ENCODE results near the gene UBXN4.
"Not testable (repeated sequence)": the region's sequence is repeated elsewhere in the genome, so short reads cannot be mapped to it uniquely, and the experiment has no call there.

UBXN4 gene, protein sequence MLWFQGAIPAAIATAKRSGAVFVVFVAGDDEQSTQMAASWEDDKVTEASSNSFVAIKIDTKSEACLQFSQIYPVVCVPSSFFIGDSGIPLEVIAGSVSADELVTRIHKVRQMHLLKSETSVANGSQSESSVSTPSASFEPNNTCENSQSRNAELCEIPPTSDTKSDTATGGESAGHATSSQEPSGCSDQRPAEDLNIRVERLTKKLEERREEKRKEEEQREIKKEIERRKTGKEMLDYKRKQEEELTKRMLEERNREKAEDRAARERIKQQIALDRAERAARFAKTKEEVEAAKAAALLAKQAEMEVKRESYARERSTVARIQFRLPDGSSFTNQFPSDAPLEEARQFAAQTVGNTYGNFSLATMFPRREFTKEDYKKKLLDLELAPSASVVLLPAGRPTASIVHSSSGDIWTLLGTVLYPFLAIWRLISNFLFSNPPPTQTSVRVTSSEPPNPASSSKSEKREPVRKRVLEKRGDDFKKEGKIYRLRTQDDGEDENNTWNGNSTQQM

DNA sequence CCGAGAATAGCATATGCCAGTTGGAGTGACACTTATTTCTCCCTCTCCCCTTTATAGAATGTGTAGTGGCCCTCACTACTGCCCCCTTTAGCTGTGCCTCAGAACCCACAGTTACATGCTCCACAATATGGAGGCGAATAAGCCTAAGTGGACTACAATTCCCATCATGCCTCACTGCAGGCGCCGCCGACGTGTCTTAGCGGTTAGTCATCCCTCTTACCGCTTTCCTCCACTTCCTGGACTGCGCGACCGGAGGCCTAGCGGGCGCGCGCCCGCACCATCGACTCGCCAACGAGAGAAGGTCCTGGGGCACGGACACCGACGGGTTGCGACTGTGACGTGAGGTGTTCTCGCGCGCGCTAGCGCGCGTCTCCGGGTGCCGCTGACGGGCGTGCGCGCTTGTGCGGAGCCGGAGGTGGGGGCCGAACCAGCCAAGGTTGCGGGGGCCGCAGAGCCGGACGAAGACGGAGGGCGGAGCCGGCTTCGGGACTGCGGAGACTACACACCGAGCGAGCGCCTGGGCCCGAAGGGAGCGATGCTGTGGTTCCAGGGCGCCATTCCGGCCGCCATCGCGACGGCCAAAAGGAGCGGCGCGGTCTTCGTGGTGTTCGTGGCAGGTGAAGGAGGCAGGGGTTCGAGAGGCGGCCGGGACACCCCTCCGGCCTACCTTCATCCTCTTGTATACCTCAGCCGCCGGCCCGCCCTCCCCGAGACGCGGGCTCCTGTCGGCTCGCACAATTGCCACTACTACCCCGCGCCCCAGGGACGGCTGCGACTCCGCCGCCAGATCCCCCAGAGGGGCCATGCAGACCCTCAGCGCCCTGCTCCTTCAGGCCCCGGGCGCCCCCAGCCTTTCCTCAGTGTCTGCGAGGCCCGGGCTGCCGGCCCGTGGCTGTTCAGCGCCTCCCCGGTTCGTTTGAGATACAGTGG lies at the start of gene UBXN4:
Gene UBXN4 (plus strand): TSS at position 461 of the 930 bp plus-strand sequence. CDS start 75 bp downstream, at position 536.
- DNase-seq: peak; percentile 98

DNA sequence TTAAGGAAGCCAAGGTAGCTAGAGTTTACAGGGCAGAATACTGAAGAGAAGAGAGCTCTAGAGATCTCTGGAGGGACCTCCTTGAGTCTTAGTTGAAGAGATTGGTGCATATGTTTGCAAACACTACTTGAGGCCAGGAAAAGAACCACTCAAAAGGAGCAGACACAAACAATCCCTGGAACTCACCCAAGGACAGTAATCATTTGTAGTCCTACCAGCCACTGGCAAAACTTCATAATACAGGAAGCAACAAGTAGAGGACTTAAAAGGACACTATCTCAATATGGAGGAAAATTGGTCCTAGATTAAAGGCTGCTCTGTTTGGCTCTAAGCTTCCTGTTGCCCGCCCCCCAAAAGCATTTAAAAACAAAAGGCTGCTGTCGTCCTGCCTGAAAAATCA lies 46.9 kb upstream of the UBXN4 start:
- no peak for DNase-seq

DNA sequence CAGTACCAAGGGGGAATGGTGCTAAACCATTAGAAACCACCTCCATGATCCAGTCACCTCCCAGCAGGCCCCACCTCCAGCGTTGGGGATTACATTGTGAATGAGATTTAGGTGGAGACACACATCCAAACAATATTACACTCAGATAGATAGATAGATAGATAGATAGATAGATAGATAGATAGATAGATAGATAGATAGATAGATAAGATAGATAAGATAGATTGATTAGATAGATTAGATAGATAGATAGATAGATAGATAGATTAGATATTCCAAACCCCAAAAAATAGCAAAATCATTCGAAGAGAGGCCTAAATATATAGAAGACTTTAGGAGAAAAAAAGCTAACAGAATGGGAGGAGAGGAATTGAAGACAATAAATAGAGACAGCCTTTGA lies 42.8 kb upstream of the UBXN4 start:
- no peak for DNase-seq

DNA sequence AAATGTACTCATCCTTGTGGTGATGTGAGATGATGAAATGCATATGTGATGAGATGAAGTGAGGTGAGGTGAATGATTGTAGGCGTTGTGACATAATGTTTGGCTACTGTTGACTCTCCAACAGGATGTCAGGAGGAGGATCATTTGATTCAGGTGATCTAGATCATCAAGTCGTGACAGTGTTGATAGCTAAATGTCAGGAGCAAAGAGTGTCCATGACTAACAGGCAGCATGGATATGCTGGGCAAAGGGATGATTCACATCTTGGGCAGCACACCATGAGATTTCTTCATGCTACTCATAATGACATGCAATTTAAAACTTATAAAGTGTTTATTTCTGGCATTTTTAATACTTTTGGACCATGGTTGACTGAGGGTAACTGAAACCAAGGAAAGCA lies 40.2 kb upstream of the UBXN4 start:
- DNase-seq: no peak

DNA sequence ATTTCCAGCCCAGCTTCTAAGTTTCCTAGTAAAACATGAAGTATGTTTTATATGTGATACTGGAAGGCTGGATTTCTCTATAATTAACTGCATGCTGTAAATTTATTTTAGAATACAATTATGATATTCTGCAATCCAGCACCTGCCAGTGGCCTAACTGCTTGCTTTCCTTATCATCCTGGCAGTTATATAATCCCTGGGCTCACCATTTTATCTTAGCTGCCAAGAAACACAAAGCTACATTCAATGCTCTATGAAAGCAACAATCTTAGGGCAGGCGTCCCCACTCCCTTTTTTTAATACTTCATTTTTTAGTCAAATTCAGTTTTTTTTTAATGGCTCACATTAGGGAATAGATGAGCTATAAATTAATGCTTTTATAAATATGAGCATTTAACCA lies 38.4 kb upstream of the UBXN4 start:
- DNase-seq: no peak

DNA sequence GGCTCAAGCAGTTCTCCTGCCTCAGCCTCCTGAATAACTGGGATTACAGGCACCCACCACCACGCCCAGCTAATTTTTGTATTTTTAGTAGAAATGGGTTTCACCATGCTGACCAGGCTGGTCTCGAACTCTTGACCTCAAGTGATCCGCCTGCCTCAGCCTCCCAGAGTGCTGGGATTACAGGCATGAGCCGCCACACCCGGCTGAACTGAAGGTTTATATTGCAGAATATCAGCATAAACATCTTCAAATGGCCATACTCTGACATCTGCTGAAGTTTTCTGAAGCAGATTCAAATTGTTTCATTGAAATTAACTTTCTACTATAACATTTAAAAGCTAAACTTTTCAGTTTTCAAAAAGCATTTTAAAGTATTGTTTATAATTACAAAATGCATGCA lies 37.6 kb upstream of the UBXN4 start:
- not testable (repeated sequence) for DNase-seq

DNA sequence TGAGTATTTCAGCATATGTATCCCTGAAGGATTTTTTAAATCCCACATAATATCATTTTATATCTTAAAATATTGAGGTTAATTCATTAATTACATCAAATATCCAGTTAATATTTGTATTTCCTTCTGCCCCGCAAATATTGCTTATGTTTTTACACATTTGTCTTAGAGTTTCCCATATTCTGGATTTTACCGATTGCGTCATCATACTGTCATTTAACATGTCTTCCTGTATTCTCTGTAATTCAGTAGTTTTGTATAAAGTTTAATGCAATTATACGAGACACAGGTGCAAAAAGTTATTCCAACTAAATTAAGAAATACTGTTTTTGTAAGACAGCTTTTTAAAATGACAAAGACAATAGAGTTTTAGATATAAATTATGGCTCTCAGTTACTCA lies 33.5 kb upstream of the UBXN4 start:
- no peak for DNase-seq

DNA sequence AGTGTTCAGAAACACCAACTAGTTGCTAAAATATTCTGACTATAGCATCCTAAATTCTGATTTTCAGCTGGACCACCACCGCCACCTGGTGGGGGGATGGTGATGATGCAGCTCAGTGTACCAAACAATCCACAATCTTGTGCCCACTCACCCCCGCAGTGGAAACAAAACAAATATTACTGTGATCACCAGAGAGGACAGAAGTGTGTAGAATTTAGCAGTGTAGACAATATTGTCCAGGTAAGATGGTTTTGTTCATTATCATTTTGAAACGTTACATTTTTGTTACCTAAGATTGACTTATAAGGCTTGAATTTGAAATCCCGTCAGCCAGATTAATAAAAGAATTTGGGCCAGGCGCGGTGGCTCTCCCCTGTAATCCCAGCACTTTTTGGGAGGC lies 31.7 kb upstream of the UBXN4 start:
- DNase-seq: peak; percentile 58 to 71

DNA sequence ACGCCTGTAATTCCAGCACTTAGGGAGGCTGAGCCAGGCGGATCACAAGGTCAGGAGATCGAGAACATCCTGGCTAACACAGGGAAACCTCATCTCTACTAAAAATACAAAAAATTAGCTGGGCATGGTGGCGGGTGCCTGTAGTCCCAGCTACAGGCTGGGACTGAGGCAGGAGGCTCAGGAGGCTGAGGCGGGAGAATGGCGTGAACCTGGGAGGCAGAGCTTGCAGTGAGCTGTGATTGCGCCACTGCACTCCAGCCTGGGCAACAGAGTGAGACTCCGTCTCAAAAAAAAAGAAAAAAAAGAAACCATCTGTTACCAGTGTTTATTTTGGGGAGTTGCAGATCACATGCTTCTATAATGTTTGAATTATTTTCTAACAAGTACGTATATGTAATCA lies 26.6 kb upstream of the UBXN4 start:
- not testable (repeated sequence) for DNase-seq

DNA sequence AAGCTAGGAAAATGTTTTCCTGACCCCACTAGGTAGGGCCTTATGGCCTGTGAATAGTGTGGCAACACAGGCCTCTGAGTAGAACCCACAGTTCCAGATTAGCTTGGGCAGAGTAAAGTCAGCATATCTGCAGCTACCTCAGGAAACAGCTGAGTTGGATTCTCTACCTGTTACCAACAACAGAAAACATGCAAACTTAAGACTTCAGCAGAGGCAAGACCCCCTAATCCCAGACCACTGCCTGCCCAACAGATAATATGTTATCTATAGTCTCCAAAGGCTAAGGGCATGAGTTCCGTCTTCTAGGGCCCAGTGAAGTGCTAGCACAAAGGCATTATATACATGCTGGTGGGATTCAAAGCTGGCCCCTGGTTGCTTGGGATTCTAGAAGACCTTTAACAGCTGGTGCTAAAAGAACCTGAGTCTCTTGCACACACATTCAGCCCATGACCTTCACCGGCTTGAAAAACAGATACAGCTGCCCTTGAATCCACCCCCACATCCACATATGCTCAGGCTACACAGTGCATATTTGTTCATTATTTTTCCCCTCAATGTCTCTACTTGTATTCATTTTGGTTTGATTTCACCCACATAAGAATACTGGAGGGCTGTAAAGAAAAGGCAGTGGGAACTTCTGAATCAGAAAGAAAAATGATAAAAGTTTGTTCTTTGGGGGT lies 13.5 kb upstream of the UBXN4 start:
- no peak for DNase-seq

DNA sequence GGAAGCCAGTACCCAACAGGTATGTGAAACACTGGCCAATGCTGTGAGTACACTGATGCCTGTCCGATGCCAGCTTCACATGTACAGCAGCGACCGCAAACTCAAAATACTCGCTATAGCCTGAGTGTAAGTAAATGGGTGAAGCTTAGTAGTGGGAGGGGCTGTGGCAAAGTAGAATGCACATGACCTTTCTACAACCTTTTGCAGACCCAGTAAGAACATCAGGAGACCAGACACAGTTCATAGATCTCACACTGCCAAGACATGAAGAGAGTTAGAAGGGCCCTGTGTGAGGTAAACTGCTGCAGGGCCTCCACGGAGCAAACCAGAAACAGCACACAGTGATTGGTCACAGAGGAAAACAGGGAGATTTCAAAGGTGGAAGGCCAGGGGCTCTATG lies 9.1 kb upstream of the UBXN4 start:
- DNase-seq: no peak

DNA sequence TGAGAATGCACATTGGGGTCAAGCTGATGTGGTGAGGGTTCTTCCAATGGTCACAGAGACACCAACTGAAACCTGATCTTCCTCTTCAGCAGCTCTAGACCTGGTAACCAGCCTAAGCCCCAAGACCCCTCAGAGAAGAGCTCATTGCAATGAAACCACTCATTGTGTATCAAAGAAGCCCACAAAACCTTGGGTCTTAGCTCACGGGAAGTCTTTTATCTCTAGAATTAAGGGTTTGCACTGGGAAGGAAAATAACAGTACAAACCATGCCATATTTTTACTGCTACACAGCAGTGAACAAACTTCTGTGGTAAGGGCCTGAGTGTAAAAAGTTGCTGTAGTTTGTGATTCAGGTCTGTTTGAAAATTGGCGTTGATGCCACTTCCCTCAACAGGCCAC lies 8.6 kb upstream of the UBXN4 start:
- DNase-seq: no peak

DNA sequence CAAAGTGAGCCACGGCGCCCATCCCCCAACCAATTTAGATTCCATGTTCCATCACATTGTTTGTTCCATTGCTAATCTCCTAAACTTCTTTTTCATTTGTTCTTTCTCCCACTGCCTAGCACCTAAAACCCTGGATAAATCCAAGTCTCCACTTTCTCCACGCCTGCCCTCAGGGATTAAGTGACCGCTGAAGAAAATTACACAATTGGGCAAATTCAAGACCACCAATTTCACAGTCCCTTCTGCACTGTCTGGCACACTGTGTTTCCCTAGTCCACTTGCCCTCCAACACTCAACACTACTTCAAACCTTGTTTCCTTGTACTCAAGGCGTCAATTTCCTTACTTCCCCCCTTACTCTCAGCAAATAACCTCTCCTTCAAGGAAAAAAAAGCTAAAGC lies 5.1 kb upstream of the UBXN4 start:
- no peak for DNase-seq

DNA sequence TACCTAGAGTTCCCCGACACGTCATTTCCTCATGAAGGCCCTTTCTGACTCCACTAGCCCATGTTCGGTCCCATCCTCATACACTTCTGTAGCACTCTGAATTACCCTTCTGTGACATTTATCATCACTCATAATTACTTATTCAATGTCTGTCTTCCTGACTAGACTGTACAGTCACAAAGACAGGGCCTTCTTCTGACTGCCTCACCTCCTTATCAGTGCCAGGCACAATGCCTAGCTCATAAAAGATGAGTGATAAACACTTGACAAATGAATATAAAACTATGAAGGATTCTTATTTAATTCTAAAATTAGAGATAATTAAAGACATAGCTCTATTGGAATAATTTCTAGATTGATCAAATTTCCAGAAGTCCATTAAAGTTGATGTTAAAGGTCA lies 1.4 kb upstream of the UBXN4 start:
- no peak for DNase-seq

DNA sequence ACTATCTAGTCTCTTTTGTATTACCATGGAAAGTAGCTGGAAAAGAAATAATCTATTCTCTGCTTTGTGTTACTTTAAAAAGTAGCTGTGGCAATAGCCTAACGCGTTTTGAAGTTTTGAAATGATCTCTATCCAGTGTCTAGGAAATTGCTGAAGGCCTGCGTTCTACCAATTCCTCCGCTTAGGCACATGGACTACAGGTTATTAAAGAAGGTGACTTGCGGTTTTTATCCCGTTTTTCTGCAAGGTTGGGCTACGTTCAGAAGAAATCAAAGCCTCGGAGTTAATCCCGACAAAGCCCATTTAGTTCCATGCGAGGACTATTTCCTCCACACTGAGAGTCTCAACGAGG lies 636 bp upstream of the UBXN4 start:
- DNase-seq: no peak

DNA sequence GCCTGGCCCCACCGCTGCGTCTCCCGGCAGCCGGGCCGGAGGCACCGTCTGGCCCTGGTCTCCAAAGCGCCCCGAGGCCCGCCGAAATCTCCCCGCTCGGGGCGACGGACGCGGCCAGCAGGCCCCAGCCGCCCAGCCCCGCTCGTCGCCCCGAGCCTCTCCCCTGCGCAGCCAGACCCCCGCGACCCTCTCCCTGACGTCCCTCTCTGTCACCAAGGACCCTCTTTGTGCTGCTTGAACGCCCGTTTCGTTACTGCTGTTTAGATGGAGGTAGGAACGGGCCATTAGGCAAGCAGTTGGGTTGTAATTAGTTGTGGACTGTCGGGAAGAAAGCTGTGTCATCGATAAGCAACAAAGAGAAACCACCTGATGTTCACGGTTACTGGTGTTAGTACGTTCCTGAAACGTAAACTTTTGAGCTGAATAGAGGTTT lies 686 bp downstream of the UBXN4 start:
- DNase-seq: peak; percentile 36 to 69

DNA sequence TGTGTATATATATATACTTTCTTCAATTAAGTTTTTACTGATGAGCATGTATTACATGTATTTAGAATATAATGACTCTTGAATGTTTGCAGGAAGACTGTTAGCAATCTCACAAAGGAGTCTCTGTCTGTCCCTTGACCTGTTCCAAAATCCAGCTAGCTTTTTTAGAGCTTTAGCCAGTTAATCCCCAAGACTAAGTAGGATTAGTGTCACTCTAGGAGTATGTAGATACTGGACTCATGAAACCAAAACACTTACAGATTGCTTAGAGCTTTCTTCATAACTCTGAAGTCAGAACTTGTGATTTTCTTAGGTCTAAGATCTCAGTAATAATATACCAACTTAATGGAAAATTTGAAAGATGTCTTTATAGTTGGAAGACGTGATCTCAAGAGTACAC lies 2.2 kb downstream of the UBXN4 start:
- DNase-seq: no peak

DNA sequence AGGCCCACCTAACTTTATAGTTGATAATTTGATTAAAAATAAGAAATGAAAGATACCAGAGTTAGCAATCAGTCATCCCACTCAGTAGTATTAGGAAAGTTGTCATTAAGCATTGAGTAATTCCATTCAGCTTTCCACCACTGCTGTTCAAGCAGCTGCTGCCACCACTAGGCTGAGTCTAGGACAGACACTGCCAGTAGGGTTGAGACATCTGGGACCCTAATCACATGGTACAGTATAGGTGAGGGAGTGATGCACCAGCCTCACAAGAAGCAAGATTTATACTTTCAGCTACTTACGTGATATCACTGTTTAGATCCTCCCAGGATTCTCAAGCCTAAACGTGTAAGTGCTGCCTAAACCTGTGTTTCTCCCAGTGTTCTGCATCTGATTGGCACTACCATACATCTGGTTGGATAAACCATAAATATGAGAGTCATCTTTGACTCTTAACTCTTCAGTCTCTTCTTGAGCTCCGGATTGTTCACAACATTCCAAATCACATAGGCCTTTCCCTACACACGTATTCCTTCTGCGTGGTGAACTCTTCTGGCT lies 3.2 kb downstream of the UBXN4 start:
- peak; percentile 10 to 43 for DNase-seq

DNA sequence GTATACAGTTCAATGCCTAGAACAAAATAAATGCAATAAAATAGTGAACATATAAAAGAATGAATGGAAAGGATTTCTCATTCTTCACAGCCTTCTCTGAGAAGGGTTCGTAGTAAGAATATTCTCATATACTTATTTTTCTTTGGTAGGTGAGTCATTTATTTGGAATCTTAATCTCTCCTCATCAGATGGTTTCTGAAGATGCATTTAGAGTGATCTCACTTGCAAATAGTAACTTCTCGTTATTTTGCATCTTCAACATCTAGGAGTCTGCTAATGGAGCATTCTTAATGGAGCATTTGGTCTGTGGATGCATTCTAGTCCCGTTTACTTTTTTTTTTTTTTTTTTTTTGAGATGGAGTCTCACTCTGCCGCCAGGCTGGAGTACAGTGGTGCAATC lies 3.9 kb downstream of the UBXN4 start:
- DNase-seq: no peak

DNA sequence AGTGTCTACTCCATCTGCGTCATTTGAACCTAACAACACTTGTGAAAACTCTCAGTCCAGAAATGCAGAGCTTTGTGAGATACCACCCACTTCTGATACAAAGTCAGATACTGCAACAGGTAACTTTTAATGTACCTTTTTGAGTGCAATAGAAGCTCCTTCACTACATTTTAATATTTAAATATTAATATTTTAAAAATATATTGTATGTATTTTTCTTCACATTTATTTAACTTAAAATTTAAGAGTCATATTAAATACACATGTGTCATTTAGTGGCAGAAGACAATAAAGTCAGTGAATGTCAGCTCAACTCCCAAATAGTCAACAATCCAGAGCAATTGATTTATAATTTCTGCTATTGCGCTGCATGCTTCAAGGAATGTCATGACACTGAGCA lies 13.9 kb downstream of the UBXN4 start:
- no peak for DNase-seq

DNA sequence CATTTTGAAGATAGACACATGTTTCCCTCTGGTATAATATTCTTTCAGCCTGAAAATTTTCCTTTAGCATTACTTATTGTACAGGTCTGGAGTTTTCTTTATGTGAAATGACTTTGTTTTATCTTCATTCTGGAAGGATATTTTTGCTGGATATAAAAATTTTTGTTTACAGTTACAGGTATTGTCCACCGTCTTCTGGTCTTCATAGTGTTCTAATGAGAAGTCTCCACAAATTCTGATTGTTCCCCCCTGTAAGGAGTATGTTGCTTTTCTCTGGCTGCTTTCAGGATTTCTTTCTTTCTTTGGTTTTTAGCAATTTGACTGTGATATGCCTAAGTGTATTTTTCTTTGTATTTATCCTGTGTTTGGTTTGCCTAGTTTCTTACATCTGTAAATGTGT lies 15.0 kb downstream of the UBXN4 start:
- DNase-seq: no peak

DNA sequence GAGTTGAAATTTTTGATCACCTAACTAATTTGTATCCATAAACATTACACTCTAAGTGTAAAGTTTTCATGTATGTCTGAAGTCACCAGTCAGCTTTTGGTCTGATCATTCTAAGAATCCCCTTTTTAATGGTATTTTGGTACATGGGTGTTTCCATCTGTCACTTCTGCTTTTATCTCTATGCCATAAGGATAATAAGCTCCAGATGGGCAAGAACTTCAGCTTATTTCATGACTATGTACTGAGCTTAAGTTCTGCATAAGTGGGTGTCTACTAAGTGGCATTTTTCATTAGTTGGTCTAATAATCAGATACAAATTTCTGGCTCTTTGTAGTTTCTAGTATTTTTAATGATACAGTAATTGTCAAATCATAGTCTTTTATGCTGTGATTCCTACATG lies 20.4 kb downstream of the UBXN4 start:
- no peak for DNase-seq

DNA sequence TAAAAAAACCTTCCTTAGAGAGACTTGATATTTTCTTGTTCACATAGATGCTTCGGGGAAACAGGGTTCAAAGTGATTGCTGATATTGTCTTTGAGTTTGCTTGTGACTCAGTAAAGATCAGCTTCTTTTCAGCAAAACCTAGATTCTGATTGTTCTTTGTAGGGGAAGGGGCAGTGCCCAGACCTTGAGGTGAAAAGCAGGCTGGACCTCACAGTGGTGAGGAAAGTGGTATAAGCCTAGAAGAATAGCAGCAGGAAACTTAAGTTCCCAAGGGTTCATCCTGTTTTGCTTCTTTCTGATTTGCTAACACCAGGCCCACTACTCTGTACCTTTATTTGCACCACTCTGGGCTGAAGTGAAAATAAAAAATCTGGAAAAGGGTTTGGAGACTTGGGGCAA lies 20.9 kb downstream of the UBXN4 start:
- DNase-seq: no peak

Measured in CD4-positive, alpha-beta T cell treated with Interferon alpha-2 for 1 hour (primary cell).